SHP77 (cell line): Measurements from ENCODE around the gene RALGPS1.

Experiments used
- DNase-seq, 2 experiments: peaks; one replicate each; lab custom pipeline; 2025; lab: John Stamatoyannopoulos, UW

RALGPS1 gene

DNA sequence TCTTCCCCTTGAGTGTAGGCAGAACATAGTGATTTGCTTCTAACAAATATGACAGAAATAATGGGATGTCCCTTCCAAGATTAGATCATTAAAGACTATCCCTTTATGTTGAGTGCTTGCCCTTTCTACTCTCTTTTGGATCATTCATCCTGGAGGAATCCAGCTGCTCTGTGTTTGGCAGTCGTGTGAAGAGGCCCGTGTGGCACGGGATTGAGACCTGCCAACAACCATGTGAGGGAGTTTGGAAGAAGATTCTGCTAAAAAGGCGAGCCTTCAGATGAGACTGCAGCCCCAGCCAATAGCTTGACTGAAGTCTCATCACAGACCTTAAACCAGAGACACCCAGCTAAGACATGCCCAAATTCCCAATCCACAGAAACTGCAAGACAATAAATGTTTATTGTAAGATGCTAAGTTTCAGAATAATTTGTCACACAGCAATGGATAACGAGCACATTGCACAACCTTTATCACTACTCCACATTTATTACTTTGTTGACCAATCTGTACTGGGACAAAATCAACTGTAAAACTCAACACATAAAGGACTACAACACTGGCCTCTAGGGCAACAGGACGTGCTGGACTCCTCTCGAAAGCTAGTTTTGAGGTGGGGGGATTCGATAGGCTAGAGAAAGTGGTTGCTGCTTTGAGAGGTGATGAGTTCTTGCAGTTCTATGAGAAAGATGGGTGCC is 165.0 kb downstream of the RALGPS1 start:
- DNase-seq, result no peak

GRCh38 chr9:127081250-127082185 is 166.9 kb downstream of the RALGPS1 start:
- no peak for DNase-seq

GRCh38 chr9:127083138-127083980 is 168.8 kb downstream of the RALGPS1 start:
- no peak for DNase-seq

DNA sequence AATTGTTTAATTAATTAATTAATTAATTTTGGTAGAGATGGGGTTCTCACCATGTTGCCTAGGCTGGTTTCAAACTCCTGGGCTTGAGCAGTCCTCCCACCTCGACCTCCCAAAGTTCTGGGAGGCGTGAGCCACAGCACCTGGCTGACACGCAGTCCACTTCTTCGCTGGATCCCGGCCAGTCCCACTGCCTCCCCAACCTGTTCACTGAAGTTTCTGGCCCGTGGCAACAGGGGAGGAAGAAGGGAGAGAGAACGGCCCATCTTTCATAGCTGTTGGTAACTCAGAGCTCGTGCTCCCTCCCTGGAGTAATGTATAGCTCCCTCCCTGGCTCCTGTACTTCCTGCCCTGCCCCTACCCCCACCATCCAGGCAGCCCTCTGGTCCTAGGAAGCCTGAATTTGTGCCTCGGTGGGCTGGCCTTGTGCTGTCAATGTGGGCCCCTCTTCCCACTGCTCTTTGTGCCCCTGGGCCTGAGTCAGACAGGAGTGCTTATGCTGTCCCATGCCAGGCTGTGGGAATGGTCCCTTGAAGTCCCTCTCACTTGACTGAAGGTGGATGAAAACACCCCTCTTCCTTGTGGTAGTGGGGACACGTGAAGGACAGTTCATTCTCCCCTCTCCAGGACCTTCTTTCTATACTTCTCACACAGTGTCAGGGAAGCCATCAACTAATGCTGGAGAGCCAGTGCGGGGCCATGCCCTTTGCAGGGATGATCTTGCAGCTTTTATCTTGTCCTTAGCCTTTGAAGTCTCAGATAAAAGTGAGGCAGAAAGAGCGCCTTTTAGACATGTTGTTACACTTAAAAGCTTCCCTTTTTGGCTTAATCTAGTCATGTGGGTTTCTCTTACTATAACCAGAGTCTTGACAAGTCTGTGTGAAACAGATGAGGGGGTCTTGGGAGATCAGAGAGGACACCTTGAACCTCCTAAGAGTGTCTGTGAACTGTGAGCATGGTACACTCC is 169.8 kb downstream of the RALGPS1 start:
- DNase-seq, result no peak

DNA sequence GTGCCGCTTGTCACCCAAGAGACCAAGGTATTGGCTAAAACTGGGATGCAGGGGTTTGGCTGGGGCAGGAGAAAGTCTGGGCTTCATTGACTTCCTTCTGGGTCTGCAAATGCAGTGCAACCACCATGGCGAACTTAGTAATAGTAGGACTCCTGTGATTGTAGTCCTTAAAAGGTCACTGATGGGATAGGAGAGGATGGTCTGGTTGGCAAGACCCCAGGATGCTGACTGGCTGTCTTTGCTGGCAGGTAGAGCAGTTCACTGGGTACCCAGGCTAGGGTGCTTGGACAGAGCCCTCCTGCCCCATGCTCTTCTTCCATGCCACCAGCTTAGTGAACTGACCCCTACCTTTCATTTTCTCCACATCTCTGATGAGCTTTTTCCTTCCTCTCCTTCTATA is 170.6 kb downstream of the RALGPS1 start:
- no peak for DNase-seq

DNA sequence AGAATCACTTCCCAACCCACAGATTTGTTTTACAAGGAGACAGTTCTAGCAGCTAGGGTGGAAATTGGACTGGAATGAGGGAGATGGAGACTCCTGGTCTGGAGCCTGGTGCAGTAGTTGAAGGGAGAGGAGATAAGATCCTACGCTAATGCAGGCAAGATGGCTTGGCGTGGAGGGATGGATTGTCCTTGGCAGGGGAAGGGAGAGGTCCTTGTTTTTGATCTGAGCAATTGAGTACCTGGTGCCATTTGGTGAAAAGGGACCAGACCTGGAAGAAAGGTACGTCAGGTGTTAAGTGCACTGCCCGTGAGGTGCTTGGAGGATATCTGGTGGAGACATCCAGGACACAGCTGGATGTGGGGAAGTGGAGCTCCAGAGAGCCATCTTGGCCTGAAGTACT is 172.2 kb downstream of the RALGPS1 start:
- DNase-seq, result no peak

DNA sequence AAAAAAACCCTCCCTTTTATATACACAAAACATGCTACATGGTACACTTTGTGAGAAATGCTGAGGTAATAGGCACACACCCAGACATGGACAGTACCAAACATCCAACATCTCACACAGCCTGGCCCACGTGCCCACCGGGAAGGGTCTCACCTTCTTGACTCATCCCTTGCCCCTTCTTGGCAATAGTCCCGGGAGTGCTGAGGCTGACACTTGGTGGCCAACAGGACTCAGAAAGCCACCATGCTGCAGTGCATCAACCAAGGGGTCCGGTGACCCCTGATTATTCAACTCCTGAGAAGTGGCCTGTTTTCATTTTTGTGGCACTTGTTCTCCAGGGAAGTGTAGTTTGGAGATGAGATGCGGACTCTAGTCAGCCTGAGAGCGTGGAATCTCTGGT is 172.8 kb downstream of the RALGPS1 start:
- no peak for DNase-seq

DNA sequence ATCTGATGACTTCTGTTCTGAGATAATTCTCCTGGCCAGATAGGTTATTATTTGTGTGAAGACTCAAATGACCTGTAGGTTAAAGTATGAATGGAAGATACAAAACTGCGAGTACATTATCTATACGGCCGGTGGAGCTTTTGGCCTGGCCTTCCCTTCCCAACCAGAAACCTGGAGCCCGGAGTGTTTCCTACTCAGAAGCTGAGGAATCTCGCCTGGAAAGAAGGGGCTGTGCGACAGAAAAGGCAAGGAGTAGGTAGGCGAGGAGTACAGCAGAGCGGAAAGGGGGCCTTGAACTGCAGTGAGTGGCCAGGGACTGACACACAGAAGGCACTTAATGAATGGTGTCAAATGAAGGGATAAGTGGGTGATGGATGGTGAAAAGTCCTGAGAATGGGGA is 173.3 kb downstream of the RALGPS1 start:
- DNase-seq, result no peak

GRCh38 chr9:127088724-127089615 is 174.4 kb downstream of the RALGPS1 start:
- no peak for DNase-seq

GRCh38 chr9:127089631-127090081 is 175.1 kb downstream of the RALGPS1 start:
- DNase-seq, result no peak

DNA sequence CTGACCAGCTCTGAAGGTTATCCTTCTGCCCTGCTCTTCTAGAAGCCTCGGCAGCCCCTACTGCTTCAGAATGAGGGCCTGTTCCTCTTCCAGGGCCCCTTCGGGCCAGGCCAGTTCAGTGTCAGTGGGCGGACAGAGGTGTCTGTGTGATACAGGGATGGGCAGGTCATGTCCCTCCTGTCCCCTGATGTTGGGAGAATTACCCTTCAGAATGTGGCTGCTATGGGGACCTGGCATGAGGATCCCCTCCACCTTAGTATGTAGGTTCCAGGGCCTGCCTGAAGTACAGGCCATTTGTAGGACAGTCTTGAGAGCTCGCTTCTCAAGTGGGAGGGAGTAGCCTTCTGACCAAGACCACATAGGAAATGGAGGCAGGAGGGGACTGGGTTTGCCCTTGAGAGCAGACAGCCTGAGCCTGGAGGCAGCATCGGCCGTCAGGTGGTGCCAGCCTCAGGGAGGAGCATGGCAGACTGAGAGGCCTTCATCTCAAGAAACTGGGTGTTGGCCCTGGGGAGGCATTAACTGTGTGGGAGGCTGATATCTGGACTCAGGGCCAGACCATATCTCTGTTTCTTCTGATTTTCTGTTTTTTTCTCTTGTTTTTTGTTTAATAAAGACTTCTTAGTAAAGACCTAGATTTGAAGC is 175.9 kb downstream of the RALGPS1 start:
- DNase-seq, result no peak

- no peak for DNase-seq
These were observed 176.9 kb downstream of the RALGPS1 start for GRCh38 chr9:127091526-127091925.

GRCh38 chr9:127092041-127092608 is 177.5 kb downstream of the RALGPS1 start:
- DNase-seq, result no peak

DNA sequence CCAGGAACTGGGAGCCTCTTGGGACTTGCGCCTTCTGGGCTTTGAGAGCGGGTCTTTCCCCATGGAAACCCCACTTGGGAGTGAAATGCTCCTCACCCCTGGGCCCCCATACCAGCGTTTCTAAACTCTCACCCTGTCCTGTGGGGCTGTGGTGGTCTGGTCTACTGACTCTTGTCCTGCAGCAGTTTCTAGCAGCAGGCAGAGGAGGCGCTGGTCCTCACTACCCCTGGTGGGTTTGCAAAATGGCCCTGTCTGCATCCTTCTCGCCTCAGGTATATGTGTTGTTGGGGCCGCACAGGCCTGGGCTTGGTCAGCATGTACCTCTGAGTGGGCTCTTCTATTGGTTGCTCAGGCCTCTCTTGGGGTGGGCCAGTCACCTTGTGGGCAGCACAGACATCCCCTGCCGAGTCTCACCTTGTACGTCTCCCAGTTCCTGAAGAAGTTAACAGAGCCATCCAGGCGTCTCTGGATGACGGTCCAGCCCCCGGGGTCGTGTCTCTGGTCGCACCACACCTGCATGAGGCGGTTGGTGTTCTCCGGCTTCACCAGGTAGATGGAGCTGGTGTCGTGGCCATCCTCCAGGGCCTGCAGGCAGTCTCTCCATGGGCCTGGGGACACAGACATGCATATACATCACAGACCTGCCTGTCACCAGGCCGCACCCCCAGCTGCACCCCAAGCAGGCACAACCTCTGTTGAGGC is 178.9 kb downstream of the RALGPS1 start:
- DNase-seq, result no peak

GRCh38 chr9:127095411-127095810 is 180.8 kb downstream of the RALGPS1 start:
- DNase-seq, result no peak

DNA sequence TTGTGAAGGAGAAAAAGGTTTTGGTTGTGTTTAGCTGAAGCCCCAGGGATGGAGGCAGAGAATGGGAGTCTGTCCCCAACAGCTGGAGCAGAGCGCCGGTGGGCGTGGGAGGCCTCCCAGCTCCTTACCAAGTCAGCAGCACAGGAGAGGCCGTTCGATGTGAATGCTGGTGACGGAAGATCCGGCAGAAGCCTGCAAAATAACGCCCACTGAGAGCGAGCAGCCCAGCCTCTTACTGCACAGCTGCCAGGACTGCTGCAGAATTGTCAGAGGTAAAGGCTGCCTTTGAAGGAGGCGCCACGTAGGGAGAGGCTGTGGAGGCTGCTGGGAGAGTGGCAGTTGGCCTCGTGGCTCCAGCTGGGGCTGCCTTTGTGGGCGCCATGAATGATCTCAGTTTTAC is 181.6 kb downstream of the RALGPS1 start:
- no peak for DNase-seq

DNA sequence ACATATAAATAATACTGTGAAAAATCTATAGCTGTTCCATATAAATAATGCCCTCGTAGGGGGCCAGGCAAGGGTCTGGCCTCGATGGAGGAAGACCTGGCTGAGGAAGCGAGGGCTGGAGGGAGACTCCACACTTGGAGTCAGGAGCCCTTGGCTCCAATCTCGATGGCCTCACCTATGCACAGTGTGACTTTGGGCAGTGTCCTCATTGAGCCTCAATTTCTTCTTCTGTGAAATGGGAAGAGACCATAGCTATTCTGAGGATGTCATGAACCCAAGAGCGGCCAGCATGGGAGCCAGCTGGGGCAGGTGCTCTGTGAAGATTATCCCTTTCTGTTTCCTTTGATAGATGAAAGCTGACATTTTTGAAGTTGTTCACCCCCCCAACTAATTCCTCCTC is 183.1 kb downstream of the RALGPS1 start:
- no peak for DNase-seq

GRCh38 chr9:127098916-127099553 is 184.5 kb downstream of the RALGPS1 start:
- DNase-seq, result no peak
